Mucosa of gallbladder (tissue), 1 donor: ENCODE data around the gene ZBTB7C. TPM values are rescaled to one million over a fixed set of nuclear protein-coding genes. Genes with fewer than 3 reads are reported as not detected.

Experiments used
- DNase-seq: peaks from one replicate; pipeline ENCODE4 v3.0.0-alpha.2; 2020; ENCODE audit warnings: low spot score
- total RNA-seq: library from RNA; stranded (reverse); gene quantifications from one replicate; pipeline ENCODE4 v1.2.1, GENCODE V29; 2021
- donor health status: DM: no; HTN: no; CAD: no.

The ZBTB7C gene
- total RNA-seq, 1 donor from 2014 or later, result 24.1 TPM

GRCh38 chr18:48023334-48024008 lies 385.7 kb downstream of the ZBTB7C start:
- peak; percentile 63 for DNase-seq

GRCh38 chr18:48022531-48023329 lies 386.5 kb downstream of the ZBTB7C start:
- DNase-seq, result no peak

GRCh38 chr18:48022021-48022420 lies 387.2 kb downstream of the ZBTB7C start:
- DNase-seq, result no peak

GRCh38 chr18:48021273-48021914 lies 387.8 kb downstream of the ZBTB7C start:
- no peak for DNase-seq

- DNase-seq, result no peak
Measured at GRCh38 chr18:48020337-48021250, 388.6 kb downstream of the ZBTB7C start.

GRCh38 chr18:48019557-48020325 lies 389.4 kb downstream of the ZBTB7C start:
- no peak for DNase-seq

- DNase-seq, result no peak
Measured at GRCh38 chr18:48018851-48019250, 390.3 kb downstream of the ZBTB7C start.

GRCh38 chr18:48017635-48018034 lies 391.5 kb downstream of the ZBTB7C start:
- DNase-seq, result no peak

- DNase-seq, result no peak
Measured at GRCh38 chr18:48013162-48013561, 396.0 kb downstream of the ZBTB7C start.

- no peak for DNase-seq
Measured at GRCh38 chr18:48011926-48012465, 397.2 kb downstream of the ZBTB7C start.

GRCh38 chr18:48010264-48010663 lies 398.9 kb downstream of the ZBTB7C start:
- no peak for DNase-seq

- DNase-seq, result no peak
Measured at GRCh38 chr18:48009116-48009745, 400.0 kb downstream of the ZBTB7C start.

- peak; percentile 22 for DNase-seq
Measured at GRCh38 chr18:48007955-48008701, 401.1 kb downstream of the ZBTB7C start.

- DNase-seq, result no peak
Measured at GRCh38 chr18:48007381-48007780, 401.8 kb downstream of the ZBTB7C start.

- DNase-seq, result no peak
Measured at GRCh38 chr18:48006415-48007175, 402.6 kb downstream of the ZBTB7C start.

- DNase-seq, result no peak
Measured at GRCh38 chr18:48004577-48004976, 404.6 kb downstream of the ZBTB7C start.

- DNase-seq, result peak; percentile 25
Measured at GRCh38 chr18:48003426-48004349, 405.5 kb downstream of the ZBTB7C start.
